H1 (cell line): ENCODE measurements around the gene DRAXIN. TPM values are rescaled to one million over a fixed set of nuclear protein-coding genes. Genes with fewer than 3 reads are reported as not detected.

ENCODE experiments used
- CHD7 ChIP-seq: fragments of 300-600 bp; sonication (generic); IDR thresholded peaks from 2 replicates; pipeline ENCODE4 v1.7.1; 2012; ENCODE audit warnings: low read length, moderate library complexity, mild to moderate bottlenecking, inconsistent platforms; ENCODE audit not compliant: insufficient replicate concordance
- EGR1 ChIP-seq: IDR thresholded peaks from 2 replicates; pipeline ENCODE4 v1.6.1; 2011; ENCODE audit warnings: low read depth, low read length, borderline replicate concordance
- JUND ChIP-seq: IDR thresholded peaks from 2 replicates; pipeline ENCODE4 v1.6.1; 2011; ENCODE audit warnings: mild to moderate bottlenecking, improper control_type of control experiment, low read length
- MAX ChIP-seq: IDR thresholded peaks from 2 replicates; pipeline ENCODE4 v1.6.1; 2012; ENCODE audit warnings: inconsistent platforms
- RNF2 ChIP-seq: fragments of 200-900, 300-1000 bp; sonication (generic); IDR thresholded peaks from 2 replicates; pipeline ENCODE4 v1.7.1; 2016; ENCODE audit warnings: borderline replicate concordance, low read depth, mild to moderate bottlenecking, antibody characterized with exemption, low read length; ENCODE audit not compliant: poor library complexity, severe bottlenecking; ENCODE audit errors: missing control alignments
- TAF7 ChIP-seq: optimal IDR thresholded peaks from 2 replicates; pipeline ENCODE3; 2011; ENCODE audit warnings: low read depth, mild to moderate bottlenecking, inconsistent platforms, low read length, moderate library complexity, borderline replicate concordance
- USF2 ChIP-seq: IDR thresholded peaks from 2 replicates; pipeline ENCODE4 v1.6.1; 2011; ENCODE audit warnings: low read length, improper control_type of control experiment
- polyA plus RNA-seq, 7 experiments: library from polyadenylated mRNA; depleted of rRNA in 3 of 7; stranded (reverse) in 5 of 7; unstranded in 2 of 7; fragments of >200 nt in 5 of 7; fragments of 200-250 nt in 2 of 7; gene quantifications; 1 replicate in 5 of 7; 2 replicates in 1 of 7; 4 replicates in 1 of 7; pipeline versions ENCODE4 v1.2.1 to v1.2.3, GENCODE V29; 2011 to 2013; ENCODE audit warnings: missing spikeins in 2 of 7, mixed read lengths in 2 of 7
- total RNA-seq: library from RNA; stranded (reverse); fragmentation: NEBNext Ultra II Directional; extraction: Animal tissue kit (Norgen Biotek cat#: 25700); gene quantifications from 2 replicates; pipeline ENCODE4 v1.2.1, GENCODE V29; 2021

DRAXIN gene
- total and polyA plus RNA-seq, 2 of the 8 experiments (the other 6 are each of a cell fraction or from before 2014, with no cell fraction given): 4.6 to 17.6 TPM

GRCh38 chr1:11681071-11681771 is 10.3 kb upstream of the DRAXIN start, which contains the start of gene MAD2L2 (continued):
- no peak for TF ChIP-seq CHD7
- peak; percentile 36; the same call in 1 of the 2 replicates for TF ChIP-seq MAX
- TF ChIP-seq RNF2: no peak
- no peak for TF ChIP-seq TAF7
- TF ChIP-seq EGR1: peak; percentile 92; the same call in 1 of the 2 replicates
- no peak for TF ChIP-seq USF2
- TF ChIP-seq JUND: no peak
